ENCODE measurements around the gene HMGB1.

The HMGB1 gene

GRCh38 chr13:30465593-30466357 lies at the start of gene HMGB1:
HMGB1 (minus strand) TSS chr13:30465936; CDS start chr13:30463680, 2,256 bp downstream.
- DNase-seq = peak; percentile 91

DNA sequence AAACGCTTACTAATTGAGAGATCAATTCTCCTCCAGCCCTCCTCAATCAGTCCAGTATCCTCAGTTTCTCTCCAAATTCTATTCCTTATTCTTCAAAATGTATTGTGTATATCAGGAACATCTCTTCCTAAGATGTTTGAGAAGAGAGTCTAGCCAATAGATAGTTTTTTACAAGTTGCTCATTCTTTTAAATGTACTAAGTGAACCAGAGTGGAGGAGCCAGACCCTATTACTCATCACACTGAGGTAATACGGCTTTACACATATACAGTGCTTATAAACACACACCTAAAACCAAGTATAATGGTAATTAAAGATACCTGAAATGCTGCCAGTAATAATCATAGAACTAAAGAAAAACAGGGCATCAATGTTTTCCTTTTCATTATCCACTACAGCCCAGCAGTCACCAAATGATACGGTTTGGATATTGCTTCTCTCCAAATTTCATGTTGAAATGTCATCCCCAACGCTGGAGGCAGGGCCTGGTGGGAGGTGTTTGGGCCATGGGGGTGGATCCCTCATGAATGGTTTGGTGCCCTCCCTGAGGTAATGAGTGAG lies 45.2 kb upstream of the HMGB1 start:
- no peak for DNase-seq

DNA sequence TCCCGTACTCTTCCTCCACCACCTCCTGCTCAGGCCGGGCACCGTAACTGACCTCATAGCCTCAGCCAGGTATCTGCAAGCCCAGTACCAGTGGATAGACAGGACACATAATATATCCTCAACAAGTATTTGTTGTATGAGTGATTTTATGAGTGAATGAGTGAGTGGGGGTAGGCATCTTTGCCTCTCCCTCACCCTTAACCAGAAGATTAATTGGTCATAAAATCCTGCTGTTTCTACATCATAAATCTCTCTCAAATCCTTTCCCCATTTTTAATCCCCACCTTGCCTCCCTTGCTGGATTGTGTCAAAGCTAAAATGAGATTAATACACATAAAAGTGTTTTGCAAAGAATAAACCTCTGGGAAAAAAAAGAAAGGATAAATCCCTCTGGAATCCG lies 44.4 kb upstream of the HMGB1 start:
- no peak for DNase-seq

GRCh38 chr13:30509254-30510050 lies 43.7 kb upstream of the HMGB1 start:
- DNase-seq = no peak

DNA sequence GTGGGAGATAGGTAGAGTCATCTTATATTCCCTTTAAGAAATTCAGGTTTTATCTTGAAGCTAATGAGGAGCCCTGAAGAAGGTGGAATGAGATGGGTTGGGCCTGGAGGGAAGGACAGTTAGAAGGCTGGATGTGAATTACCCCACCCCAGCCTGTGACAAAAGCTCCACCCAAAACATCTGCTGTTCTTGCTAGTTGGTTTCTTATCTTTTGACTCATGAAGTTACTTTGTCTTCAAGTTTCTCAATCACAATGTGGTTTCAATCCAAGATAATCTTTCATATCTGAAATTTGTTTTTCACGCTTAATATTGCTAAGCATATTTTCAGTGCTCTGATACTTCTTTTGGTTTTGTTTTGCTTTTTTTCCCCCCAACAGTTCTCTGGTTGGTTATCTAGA lies 38.3 kb upstream of the HMGB1 start:
- no peak for DNase-seq

- DNase-seq = no peak
These were observed 36.5 kb upstream of the HMGB1 start for GRCh38 chr13:30502237-30502636.

DNA sequence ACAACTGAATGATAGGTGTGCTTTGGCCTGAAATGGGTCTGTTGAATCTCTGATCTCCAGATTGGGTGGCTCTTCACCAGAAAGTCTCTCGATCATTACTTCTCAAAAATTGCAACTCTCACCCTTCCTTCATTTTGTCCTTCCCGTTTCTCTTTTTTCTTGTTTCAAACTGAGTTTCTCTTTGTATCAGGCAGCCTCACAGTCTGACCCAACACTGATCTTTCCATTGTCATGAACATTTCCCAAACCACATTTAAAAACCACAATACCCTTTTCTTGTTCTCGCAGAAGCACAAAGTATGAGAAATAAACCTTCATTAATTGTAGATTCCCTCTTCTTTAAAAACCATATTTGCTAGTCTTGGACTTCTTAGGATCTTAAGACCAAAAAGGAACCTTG lies 33.6 kb upstream of the HMGB1 start:
- DNase-seq = no peak

DNA sequence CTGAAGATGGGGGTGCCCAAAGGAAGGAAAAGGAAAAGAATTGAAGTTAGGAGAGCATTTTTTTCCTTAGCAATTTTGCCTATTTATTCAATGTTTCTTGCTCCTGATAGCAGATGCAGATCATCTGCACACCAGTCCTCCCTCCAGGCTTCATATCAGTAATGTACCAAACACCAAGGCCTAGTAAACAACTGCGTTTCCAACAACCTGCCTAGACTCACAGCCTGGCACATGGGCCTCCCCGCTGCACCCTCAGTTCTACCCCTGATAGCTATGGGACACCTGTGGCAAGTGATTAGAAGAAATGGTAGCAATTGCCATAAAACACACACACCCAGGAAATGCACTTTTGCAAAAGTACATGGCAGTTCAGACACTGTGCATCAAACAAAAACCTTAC lies 30.4 kb upstream of the HMGB1 start:
- no peak for DNase-seq

- no peak for DNase-seq
These were observed 30.0 kb upstream of the HMGB1 start for GRCh38 chr13:30495746-30496145.

GRCh38 chr13:30493658-30494381 lies 28.1 kb upstream of the HMGB1 start:
- no peak for DNase-seq

DNA sequence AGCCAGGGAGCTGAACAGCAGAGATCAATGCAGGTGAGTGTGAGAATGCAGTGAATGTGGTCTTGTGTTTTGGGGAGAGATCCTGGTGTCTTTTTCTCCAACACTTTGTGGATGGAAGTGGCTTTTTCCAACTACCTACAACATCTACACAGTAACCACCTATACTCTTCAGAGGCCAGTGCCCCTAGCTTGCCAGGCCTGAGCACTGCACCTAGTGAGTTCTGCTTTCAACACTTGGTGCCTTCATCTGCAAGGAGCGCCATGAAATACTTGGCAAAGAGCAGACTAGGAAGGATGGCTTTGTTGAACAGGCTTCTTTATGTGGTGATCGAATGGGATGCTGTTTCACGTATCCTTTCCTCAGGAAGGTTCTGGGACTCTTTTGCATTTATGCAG lies 21.3 kb upstream of the HMGB1 start:
- DNase-seq = no peak

GRCh38 chr13:30486230-30487074 lies 20.7 kb upstream of the HMGB1 start:
- DNase-seq = no peak

DNA sequence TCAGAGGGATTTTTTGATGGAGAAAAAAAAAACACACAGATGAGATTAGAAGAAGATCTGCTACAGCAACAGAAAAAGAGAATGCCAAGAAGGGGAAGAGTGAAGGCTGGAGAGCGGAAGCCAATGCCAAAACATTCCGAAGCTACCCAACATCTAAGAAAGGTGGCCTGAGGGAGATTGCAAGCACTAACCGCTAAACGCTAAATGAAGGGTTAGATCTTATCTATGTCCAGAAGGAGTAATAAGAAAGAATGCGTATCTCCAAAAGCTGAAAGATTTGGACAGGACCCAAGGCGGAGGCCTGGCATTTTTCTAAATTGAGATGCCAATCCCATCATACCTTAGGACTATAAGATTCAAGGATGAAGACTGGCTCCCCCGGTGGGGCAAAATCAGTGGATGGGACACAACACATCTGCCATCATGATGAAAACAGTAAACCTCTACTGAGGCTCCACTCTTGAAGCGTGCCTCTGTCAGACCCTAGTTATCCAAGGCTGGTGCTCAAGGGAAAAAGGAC lies 15.6 kb upstream of the HMGB1 start:
- no peak for DNase-seq

- no peak for DNase-seq
These were observed 14.7 kb upstream of the HMGB1 start for GRCh38 chr13:30480292-30480950.

DNA sequence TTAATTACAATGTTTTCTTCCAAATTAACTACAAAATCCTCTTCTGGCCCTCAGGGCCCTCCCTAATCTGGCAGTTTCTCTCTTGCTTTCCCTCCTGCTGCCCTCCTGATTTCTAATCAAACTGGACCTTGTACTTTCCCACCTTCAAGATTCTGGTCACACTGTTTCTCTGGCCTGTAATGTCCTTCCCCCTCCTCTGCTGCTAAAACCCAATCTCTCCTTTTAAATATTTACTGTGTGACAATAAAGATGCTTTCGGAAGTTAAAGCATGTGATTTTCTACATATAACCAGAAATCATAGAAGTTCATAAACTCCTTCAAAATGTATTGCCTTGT lies 14.1 kb upstream of the HMGB1 start:
- no peak for DNase-seq

DNA sequence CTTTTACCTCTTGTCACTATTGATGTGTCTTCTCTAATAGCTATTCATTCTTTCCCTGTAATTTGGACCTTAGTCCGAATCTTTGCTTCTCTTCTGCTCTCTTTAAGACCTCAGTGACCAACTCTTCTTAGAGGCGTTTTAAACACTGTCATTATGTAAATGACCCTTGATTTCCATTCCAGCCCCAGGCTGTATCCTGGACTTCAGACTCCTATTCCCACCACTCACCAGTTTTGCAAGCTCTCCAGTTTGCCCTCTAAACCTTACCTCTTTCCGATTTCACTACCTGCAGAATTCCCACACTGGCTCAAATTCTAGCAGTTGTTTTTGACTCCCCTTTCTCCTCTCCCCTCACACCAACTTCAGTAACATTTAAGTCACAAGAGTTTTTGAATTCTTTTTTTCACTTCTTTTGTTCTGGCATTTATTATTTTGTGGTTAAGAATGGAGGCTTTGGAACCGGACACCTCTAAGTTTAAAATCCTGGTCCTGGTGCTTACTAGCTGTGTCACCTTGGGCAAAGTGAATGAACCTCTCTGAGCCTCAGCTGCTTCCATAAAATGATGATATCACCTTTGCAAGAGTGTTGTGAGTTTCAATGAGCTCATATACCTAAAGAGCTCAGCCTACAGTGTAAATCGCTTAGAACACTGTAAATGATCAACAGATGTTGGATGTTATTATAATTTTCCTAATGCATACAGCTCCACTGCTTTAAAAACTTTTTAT lies 13.6 kb upstream of the HMGB1 start:
- DNase-seq = no peak

DNA sequence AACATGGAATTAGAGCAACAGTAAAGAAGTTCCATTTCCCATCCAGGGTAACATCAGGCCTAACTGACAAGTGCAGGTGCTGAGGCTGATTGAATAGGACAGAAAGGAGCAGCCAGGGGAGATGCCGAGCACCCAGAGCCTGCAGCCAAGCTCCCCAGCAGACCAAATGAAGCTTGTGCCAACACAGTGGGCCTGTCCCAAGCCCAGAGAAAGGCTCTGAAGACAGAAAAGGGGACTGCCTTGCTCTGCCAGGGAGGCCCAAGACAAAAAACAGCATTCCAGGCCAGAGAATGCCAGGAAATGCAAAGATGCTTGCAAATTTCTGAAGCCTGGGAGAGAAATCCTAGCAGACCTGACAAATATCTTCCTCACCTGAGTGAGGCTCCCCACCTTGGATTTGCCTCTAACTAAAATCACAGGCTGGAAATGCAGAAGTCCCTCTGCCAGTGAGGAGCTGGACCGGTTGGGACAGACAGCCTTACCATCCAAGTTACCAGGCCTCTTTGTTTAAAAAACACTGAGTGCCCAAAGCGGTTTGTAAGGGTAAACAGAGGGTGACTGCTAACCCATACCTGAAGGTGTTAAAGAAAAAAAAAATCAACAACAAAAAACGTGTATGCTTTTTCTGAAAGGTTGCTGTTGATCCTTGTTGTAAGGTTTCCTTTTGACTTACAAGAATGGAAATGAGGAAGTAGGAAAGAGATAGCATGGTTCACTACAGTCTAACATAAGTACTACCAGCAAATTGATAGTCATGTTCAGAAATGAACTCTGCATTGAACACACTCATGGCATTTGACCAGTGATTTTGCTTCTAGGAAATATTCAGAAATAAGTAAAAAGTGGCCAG lies 11.8 kb upstream of the HMGB1 start:
- no peak for DNase-seq

- no peak for DNase-seq
These were observed 7.9 kb upstream of the HMGB1 start for GRCh38 chr13:30473675-30474074.

GRCh38 chr13:30466841-30467252 lies 1.1 kb upstream of the HMGB1 start:
- DNase-seq = no peak

DNA sequence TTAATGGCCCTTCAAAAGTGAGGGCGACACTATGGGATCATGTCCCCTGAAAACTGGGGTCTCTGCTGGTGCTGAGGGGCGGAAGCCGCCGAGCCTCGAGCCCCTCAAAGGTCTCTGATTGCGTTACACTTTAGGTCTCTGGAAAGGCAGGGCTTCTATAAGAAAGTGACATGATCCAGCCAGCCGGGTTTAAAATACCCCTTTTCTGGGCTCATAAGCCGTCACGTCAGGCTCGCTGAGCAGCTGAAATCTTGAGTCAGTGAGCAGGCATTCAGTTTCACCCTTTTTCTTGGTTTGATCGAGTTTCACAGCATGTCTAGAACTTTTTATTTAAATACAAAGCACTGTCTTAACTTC lies 600 bp upstream of the HMGB1 start:
- no peak for DNase-seq
